Stimulated activated CD4-positive, alpha-beta T cell treated with anti-CD3 and anti-CD28 coated beads, Interleukin-2, amount 100 ng/mL, for 4 hours (primary cell): ENCODE results near the gene CFAP221.

Source experiments
- DNase-seq: peaks from one replicate; pipeline ENCODE4 v3.0.0-alpha.2; 2020; ENCODE audit warnings: low read depth

CFAP221 gene

GRCh38 chr2:119645173-119645855, 101.1 kb downstream of the CFAP221 start:
- DNase-seq: no peak

- no peak for DNase-seq
Observed at GRCh38 chr2:119646149-119646548, 101.9 kb downstream of the CFAP221 start.

- no peak for DNase-seq
Observed at GRCh38 chr2:119647440-119648169, 103.4 kb downstream of the CFAP221 start.

GRCh38 chr2:119649364-119649917, 105.2 kb downstream of the CFAP221 start:
- no peak for DNase-seq

GRCh38 chr2:119650206-119650605, 106.0 kb downstream of the CFAP221 start:
- DNase-seq: no peak

GRCh38 chr2:119650846-119651370, 106.7 kb downstream of the CFAP221 start:
- no peak for DNase-seq

- no peak for DNase-seq
Observed at GRCh38 chr2:119657466-119658145, 113.4 kb downstream of the CFAP221 start.

GRCh38 chr2:119659601-119660342, 115.5 kb downstream of the CFAP221 start:
- DNase-seq: peak; percentile 15

- no peak for DNase-seq
Observed at GRCh38 chr2:119660343-119660658, 116.1 kb downstream of the CFAP221 start.

- no peak for DNase-seq
Observed at GRCh38 chr2:119662297-119662696, 118.0 kb downstream of the CFAP221 start.

- no peak for DNase-seq
Observed at GRCh38 chr2:119668546-119668945, 124.3 kb downstream of the CFAP221 start.

- no peak for DNase-seq
Observed at GRCh38 chr2:119671016-119671415, 126.8 kb downstream of the CFAP221 start.

- no peak for DNase-seq
Observed at GRCh38 chr2:119671752-119672151, 127.5 kb downstream of the CFAP221 start.

GRCh38 chr2:119672161-119672862, 128.1 kb downstream of the CFAP221 start:
- DNase-seq: no peak

- DNase-seq: no peak
Observed at GRCh38 chr2:119673796-119674195, 129.5 kb downstream of the CFAP221 start.

- no peak for DNase-seq
Observed at GRCh38 chr2:119674711-119675500, 130.7 kb downstream of the CFAP221 start.

GRCh38 chr2:119678021-119678656, 133.9 kb downstream of the CFAP221 start:
- DNase-seq: no peak

- no peak for DNase-seq
Observed at GRCh38 chr2:119679526-119679837, 135.2 kb downstream of the CFAP221 start.

GRCh38 chr2:119679846-119680245, 135.6 kb downstream of the CFAP221 start:
- DNase-seq: no peak
